HCT116 (cell line): ENCODE data around the gene ATG16L1. TPM values are rescaled to one million over a fixed set of nuclear protein-coding genes. Genes with fewer than 3 reads are reported as not detected.

ENCODE experiments used
- ATAC-seq: fragments of 200-7000 bp; cut with Tn5 transposase; 2 replicates; pipeline ENCODE4 v1.9.1; 2020; ENCODE audit warnings: mild to moderate bottlenecking, moderate library complexity
- Bru-seq: library from RNA; stranded (reverse); fragments of 400-500 nt; gene quantifications from one replicate; lab custom pipeline; 2021; lab: Mats Ljungman, UMichigan
- BruChase-seq, 2 experiments: library from RNA; stranded (reverse); fragments of 400-500 nt; gene quantifications; one replicate each; lab custom pipeline; 2021; lab: Mats Ljungman, UMichigan
- BruUV-seq: library from RNA; stranded (reverse); fragments of 400-500 nt; replicated peaks from 2 replicates; lab custom pipeline; 2021; lab: Mats Ljungman, UMichigan
- CTCF ChIA-PET: fragments of 300-600 bp; sonication (Branson Sonifier 250); formaldehyde crosslinking; loops from one replicate; lab custom pipeline; 2021; ENCODE audit warnings: antibody characterized with exemption; lab: Charles Lee
- POLR2A ChIA-PET: fragments of 300-600, 350-600 bp; sonication (Branson Sonifier 250); formaldehyde crosslinking; loops from one replicate; lab custom pipeline; 2021; ENCODE audit warnings: antibody characterized with exemption; lab: Charles Lee
- RAD21 ChIA-PET, 2 experiments: fragments of 300-600 bp; sonication (Branson Sonifier 250); formaldehyde crosslinking; loops; one replicate each; lab custom pipeline; 2023; ENCODE audit warnings: low total read pairs in 2 of 2; ENCODE audit not compliant: uncharacterized antibody in 2 of 2, unreplicated experiment in 2 of 2, low non-redundant PET in 1 of 2; lab: Charles Lee
- DNase-seq: peaks from one replicate; pipeline ENCODE4 v3.0.0-alpha.2; 2010; ENCODE audit warnings: low read depth, low spot score
- H2AFZ ChIP-seq: fragments of 200-600 bp; shearing (Covaris generic), sonication (generic); 2 replicates; pipeline ENCODE4 v1.6.1; 2017; ENCODE audit warnings: low read depth, mixed run types, mixed read lengths, antibody characterized with exemption, low read length; ENCODE audit not compliant: poor library complexity, severe bottlenecking
- H3K27ac ChIP-seq: 2 replicates; pipeline ENCODE4 v1.5.1; 2012; ENCODE audit warnings: low read depth, low read length
- H3K27me3 ChIP-seq: fragments of 200-600 bp; sonication (generic); 2 replicates; pipeline ENCODE4 v1.6.1; 2016; ENCODE audit warnings: mixed run types, low read length, mixed read lengths; ENCODE audit not compliant: insufficient read depth
- H3K36me3 ChIP-seq, 2 experiments: fragments of 200-500 bp in 1 of 2; fragments of 200-600 bp in 1 of 2; sonication (Bioruptor generic) in 1 of 2; sonication (generic) in 1 of 2; 2 replicates each; pipeline versions ENCODE4 v1.5.1 to v1.6.1; 2014 to 2016; ENCODE audit warnings: low read length in 2 of 2, inconsistent platforms in 1 of 2, mixed read lengths in 1 of 2, mixed run types in 1 of 2; ENCODE audit not compliant: insufficient read depth in 2 of 2, control insufficient read depth in 1 of 2
- H3K4me1 ChIP-seq, 2 experiments: fragments of 200-600 bp in 1 of 2; sonication (generic) in 1 of 2; 2 replicates each; pipeline versions ENCODE4 v1.5.1 to v1.6.1; 2012 to 2017; ENCODE audit warnings: low read length in 2 of 2, inconsistent platforms in 1 of 2, mild to moderate bottlenecking in 1 of 2, mixed read lengths in 1 of 2, mixed run types in 1 of 2, moderate library complexity in 1 of 2; ENCODE audit not compliant: insufficient read depth in 2 of 2, control insufficient read depth in 1 of 2
- H3K4me2 ChIP-seq: fragments of 200-600 bp; sonication (generic); 2 replicates; pipeline ENCODE4 v1.6.1; 2017; ENCODE audit warnings: mixed run types, low read length, mixed read lengths
- H3K4me3 ChIP-seq, 2 experiments: fragments of 200-600 bp in 1 of 2; sonication (generic) in 1 of 2; replicated peaks in 1 of 2; 2 replicates each; pipeline ENCODE4 v1.5.1; 2011 to 2016; ENCODE audit warnings: low read length in 2 of 2, control low read depth in 1 of 2, low read depth in 1 of 2, mild to moderate bottlenecking in 1 of 2, mixed read lengths in 1 of 2, mixed run types in 1 of 2
- H3K79me2 ChIP-seq: fragments of 200-600 bp; sonication (generic); 2 replicates; pipeline ENCODE4 v1.6.1; 2017; ENCODE audit warnings: mild to moderate bottlenecking, mixed run types, low read length, moderate library complexity, mixed read lengths; ENCODE audit not compliant: insufficient read depth
- H3K9ac ChIP-seq: fragments of 200-600 bp; sonication (generic); 2 replicates; pipeline ENCODE4 v1.6.1; 2016; ENCODE audit warnings: low read length, mixed read lengths
- H3K9me2 ChIP-seq: fragments of 200-600 bp; sonication (generic), shearing (Covaris generic); 2 replicates; pipeline ENCODE4 v1.6.1; 2017; ENCODE audit warnings: mixed run types, mild to moderate bottlenecking, moderate library complexity; ENCODE audit not compliant: insufficient read depth
- H3K9me3 ChIP-seq, 2 experiments: fragments of 200-500 bp in 1 of 2; fragments of 200-600 bp in 1 of 2; sonication (Bioruptor generic) in 1 of 2; sonication (generic) in 1 of 2; 2 replicates each; pipeline ENCODE4 v1.6.1; 2014 to 2017; ENCODE audit warnings: low read length in 2 of 2, mixed read lengths in 2 of 2, inconsistent platforms in 1 of 2, low read depth in 1 of 2, mild to moderate bottlenecking in 1 of 2, mixed run types in 1 of 2, moderate library complexity in 1 of 2; ENCODE audit not compliant: control insufficient read depth in 1 of 2, insufficient read depth in 1 of 2
- H4K20me1 ChIP-seq: fragments of 200-600 bp; sonication (generic), shearing (Covaris generic); 2 replicates; pipeline ENCODE4 v1.6.1; 2017; ENCODE audit warnings: mixed run types, mild to moderate bottlenecking, moderate library complexity; ENCODE audit not compliant: insufficient read depth
- CEBPB ChIP-seq: IDR thresholded peaks from 2 replicates; pipeline ENCODE4 v1.6.1; 2012; ENCODE audit warnings: low read depth
- EGR1 ChIP-seq: IDR thresholded peaks from 2 replicates; pipeline ENCODE4 v1.6.1; 2012; ENCODE audit warnings: low read depth
- ELF1 ChIP-seq: IDR thresholded peaks from 2 replicates; pipeline ENCODE4 v1.6.1; 2012; ENCODE audit warnings: low read depth, borderline replicate concordance
- EZH2 ChIP-seq: fragments of 200-600 bp; sonication (generic); IDR thresholded peaks from 2 replicates; pipeline ENCODE4 v1.6.1; 2017; ENCODE audit warnings: antibody characterized with exemption, mixed run types
- EZH2phosphoT487 ChIP-seq: fragments of 200-600 bp; IDR thresholded peaks from 2 replicates; pipeline ENCODE4 v1.6.1; 2018; ENCODE audit warnings: antibody characterized with exemption, borderline replicate concordance
- FOSL1 ChIP-seq: IDR thresholded peaks from 2 replicates; pipeline ENCODE4 v1.6.1; 2012; ENCODE audit warnings: low read depth
- JUND ChIP-seq: IDR thresholded peaks from 2 replicates; pipeline ENCODE4 v1.6.1; 2012
- POLR2A ChIP-seq: IDR thresholded peaks from 2 replicates; pipeline ENCODE4 v1.7.0; 2011; ENCODE audit warnings: borderline replicate concordance; ENCODE audit not compliant: insufficient read depth, insufficient read length; ENCODE audit errors: extremely low read depth
- RAD21 ChIP-seq: IDR thresholded peaks from 2 replicates; pipeline ENCODE4 v1.6.1; 2012; ENCODE audit warnings: low read depth, mild to moderate bottlenecking
- SIN3A ChIP-seq: IDR thresholded peaks from 2 replicates; pipeline ENCODE4 v1.6.1; 2012; ENCODE audit warnings: low read depth
- SP1 ChIP-seq: IDR thresholded peaks from 2 replicates; pipeline ENCODE4 v1.6.1; 2012; ENCODE audit warnings: low read depth
- SRF ChIP-seq: IDR thresholded peaks from 2 replicates; pipeline ENCODE4 v1.6.1; 2012; ENCODE audit warnings: low read depth
- TCF7L2 ChIP-seq: IDR thresholded peaks from 2 replicates; pipeline ENCODE4 v1.7.0; 2011; ENCODE audit warnings: borderline replicate concordance, inconsistent platforms; ENCODE audit not compliant: insufficient read depth, insufficient read length; ENCODE audit errors: extremely low read depth
- ZFX ChIP-seq: fragments of 450-650 bp; IDR thresholded peaks from 2 replicates; pipeline ENCODE4 v1.6.1; 2017
- ZNF274 ChIP-seq: fragments of 200-500 bp; sonication (Bioruptor generic); IDR thresholded peaks from 2 replicates; pipeline ENCODE4 v1.6.1; 2014; ENCODE audit warnings: mild to moderate bottlenecking, low read depth, low read length, inconsistent platforms
- intact Hi-C: fragments of 100-400 bp; cut with micrococcal nuclease; formaldehyde crosslinking; loops from 2 replicates; pipeline ENCODE4 v1.10.0; 2022
- long read RNA-seq: library from polyadenylated mRNA; unstranded; transcript quantifications from one replicate; pipeline ENCODE4 v2.0.0, GENCODE V29; 2021; ENCODE audit not compliant: unreplicated experiment
- polyA plus RNA-seq: library from polyadenylated mRNA; unstranded; fragments of >200 nt; gene quantifications from 2 replicates; pipeline ENCODE4 v1.2.1, GENCODE V29; 2012; ENCODE audit warnings: missing spikeins
- total RNA-seq: library from RNA; stranded (reverse); gene quantifications from one replicate; pipeline ENCODE4 v1.2.1, GENCODE V29; 2021; ENCODE audit not compliant: unreplicated experiment
- TF ChIP-seq, protein P1 (sequence below): IDR thresholded peaks from 2 replicates; pipeline ENCODE4 v1.6.1; 2012
- TF ChIP-seq, protein P2 (sequence below): IDR thresholded peaks from 2 replicates; pipeline ENCODE4 v1.6.1; 2011; ENCODE audit warnings: mild to moderate bottlenecking, low read length, moderate library complexity; ENCODE audit not compliant: insufficient replicate concordance; ENCODE audit errors: extremely low read depth
- TF ChIP-seq, protein P3 (sequence below): IDR thresholded peaks from 2 replicates; pipeline ENCODE4 v1.6.1; 2012; ENCODE audit warnings: low read depth
- TF ChIP-seq, protein P4 (sequence below): IDR thresholded peaks from 2 replicates; pipeline ENCODE4 v1.6.1; 2012

The ATG16L1 gene
- total RNA-seq = 43.4 TPM
- 16.3 and 19.0 TPM in 2 replicates for polyA plus RNA-seq
- Bru-seq, nascent RNA = percentile 88 among the genes with signal in this experiment
- BruChase-seq, experiment 1, labeled RNA remaining after a 6-hour chase = percentile 78 among the genes with signal in this experiment
- percentile 84 among the genes with signal in this experiment for BruChase-seq, experiment 2, labeled RNA remaining after a 2-hour chase
- long read RNA-seq, transcript ATG16L1-203 (18 exons, 3,405 nt) = minor isoform, 12 of 56 reads
- long read RNA-seq, transcript ATG16L1-205 (17 exons, 3,213 nt) = major isoform, 20 of 56 reads
- long read RNA-seq, partial matches to known transcripts = 1 of 56 reads
- long read RNA-seq, other reads (novel, unspliced or antisense) = 21 of 56 reads

DNA sequence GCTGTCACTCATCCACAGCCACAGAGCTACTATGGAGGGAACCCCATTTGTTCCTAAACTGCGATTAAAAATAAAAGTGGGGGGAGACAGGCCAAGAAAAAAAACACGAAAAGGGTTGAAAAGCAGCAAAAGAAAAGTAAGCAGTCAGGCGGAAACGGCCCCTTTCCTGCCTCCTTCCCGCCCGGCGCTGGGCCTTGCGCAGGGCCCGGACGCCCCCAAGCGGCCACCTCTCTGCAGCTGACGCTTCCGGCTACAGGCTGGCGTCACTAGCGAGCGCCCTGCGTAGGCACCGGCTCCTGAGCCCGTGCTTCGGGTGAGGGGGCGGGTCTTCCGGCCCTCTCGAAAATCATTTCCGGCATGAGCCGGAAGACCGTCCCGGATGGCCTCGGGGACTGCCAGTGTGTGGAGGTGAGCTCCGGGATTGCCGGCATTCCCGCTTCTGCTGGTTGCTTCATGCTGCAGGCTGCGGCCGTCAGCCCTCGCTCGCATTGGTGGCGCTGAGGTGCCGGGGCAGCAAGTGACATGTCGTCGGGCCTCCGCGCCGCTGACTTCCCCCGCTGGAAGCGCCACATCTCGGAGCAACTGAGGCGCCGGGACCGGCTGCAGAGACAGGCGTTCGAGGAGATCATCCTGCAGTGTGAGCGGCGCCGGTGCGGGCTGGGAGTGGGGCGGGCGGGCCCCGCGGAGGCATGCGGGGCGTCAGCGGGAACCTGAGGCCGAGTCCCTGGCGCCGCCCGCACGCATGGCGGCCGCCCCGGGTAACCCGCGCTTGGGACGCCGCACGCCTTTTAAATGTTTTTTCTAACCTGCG lies at the start of gene ATG16L1:
Gene ATG16L1, plus strand, starts transcription at position 368 of the 811 bp plus-strand sequence. Its CDS starts 155 bp downstream, at position 523.
- H3K4me2 ChIP-seq = peak within 1 kb of the TSS; percentile 73
- ChIA-PET POLR2A (interaction anchor here (1.0 kb wide), 1 partner anchor 397 kb away, joined by 5 read pairs; no protein-coding TSS in a partner anchor), CTCF (interaction anchor here (0.6 to 2.1 kb wide), 8 partner anchors 15 to 652 kb away, joined by 3 to 7 read pairs (median 3); partner anchors contain the start of gene INPP5D), RAD21 (no interaction called here)
- intact Hi-C loops = loop anchor here (1.0 to 10.0 kb wide), 7 partner anchors 101 to 644 kb away; partner anchors contain the start of gene DGKD
- BruUV-seq = no TSS peak
- peaks cover 3% of the 10 kb centered on the region; the same call in 1 of the 2 replicates for H4K20me1 ChIP-seq
- no peaks in the 10 kb centered on the region for H3K9me2 ChIP-seq
- H3K27ac ChIP-seq = peak within 1 kb of the TSS; percentile 56
- peak; percentile 86 for ATAC-seq
- DNase-seq = peak; percentile 90
- H3K79me2 ChIP-seq = peaks cover 50% of the 10 kb centered on the region
- H3K4me3 ChIP-seq = peak within 1 kb of the TSS; percentile 89 to 91
- H3K27me3 ChIP-seq = no peaks in the 10 kb centered on the region
- H3K36me3 ChIP-seq = peaks cover 3 to 9% of the 10 kb centered on the region in 2 experiments; a peak in 2 of 4 replicates
- no peaks in the 10 kb centered on the region for H3K9me3 ChIP-seq
- H2AFZ ChIP-seq = peak within 1 kb of the TSS; percentile 71
- peaks cover 23 to 46% of the 10 kb centered on the region in 2 experiments for H3K4me1 ChIP-seq
- H3K9ac ChIP-seq = peak within 1 kb of the TSS; percentile 91
- TF ChIP-seq, protein P1, sequence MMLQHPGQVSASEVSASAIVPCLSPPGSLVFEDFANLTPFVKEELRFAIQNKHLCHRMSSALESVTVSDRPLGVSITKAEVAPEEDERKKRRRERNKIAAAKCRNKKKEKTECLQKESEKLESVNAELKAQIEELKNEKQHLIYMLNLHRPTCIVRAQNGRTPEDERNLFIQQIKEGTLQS = no peak
- TF ChIP-seq TCF7L2 (no peak), SRF (peak; percentile 91), FOSL1 (no peak), ELF1 (peak; percentile 91; the same call in 1 of the 2 replicates), CEBPB (no peak), POLR2A (peak; percentile 59), ZNF274 (no peak), SP1 (peak; percentile 48), EZH2phosphoT487 (no peak), EZH2 (no peak), RAD21 (peak; percentile 100), SIN3A (0 out of 2 replicates have a peak, but pooled peaks have one; percentile 70), EGR1 (peak; percentile 91), ZFX (peak; percentile 62; the same call in 1 of the 2 replicates), JUND (no peak)
- TF ChIP-seq, protein P2, sequence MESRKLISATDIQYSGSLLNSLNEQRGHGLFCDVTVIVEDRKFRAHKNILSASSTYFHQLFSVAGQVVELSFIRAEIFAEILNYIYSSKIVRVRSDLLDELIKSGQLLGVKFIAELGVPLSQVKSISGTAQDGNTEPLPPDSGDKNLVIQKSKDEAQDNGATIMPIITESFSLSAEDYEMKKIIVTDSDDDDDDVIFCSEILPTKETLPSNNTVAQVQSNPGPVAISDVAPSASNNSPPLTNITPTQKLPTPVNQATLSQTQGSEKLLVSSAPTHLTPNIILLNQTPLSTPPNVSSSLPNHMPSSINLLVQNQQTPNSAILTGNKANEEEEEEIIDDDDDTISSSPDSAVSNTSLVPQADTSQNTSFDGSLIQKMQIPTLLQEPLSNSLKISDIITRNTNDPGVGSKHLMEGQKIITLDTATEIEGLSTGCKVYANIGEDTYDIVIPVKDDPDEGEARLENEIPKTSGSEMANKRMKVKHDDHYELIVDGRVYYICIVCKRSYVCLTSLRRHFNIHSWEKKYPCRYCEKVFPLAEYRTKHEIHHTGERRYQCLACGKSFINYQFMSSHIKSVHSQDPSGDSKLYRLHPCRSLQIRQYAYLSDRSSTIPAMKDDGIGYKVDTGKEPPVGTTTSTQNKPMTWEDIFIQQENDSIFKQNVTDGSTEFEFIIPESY = no peak
- TF ChIP-seq, protein P3, sequence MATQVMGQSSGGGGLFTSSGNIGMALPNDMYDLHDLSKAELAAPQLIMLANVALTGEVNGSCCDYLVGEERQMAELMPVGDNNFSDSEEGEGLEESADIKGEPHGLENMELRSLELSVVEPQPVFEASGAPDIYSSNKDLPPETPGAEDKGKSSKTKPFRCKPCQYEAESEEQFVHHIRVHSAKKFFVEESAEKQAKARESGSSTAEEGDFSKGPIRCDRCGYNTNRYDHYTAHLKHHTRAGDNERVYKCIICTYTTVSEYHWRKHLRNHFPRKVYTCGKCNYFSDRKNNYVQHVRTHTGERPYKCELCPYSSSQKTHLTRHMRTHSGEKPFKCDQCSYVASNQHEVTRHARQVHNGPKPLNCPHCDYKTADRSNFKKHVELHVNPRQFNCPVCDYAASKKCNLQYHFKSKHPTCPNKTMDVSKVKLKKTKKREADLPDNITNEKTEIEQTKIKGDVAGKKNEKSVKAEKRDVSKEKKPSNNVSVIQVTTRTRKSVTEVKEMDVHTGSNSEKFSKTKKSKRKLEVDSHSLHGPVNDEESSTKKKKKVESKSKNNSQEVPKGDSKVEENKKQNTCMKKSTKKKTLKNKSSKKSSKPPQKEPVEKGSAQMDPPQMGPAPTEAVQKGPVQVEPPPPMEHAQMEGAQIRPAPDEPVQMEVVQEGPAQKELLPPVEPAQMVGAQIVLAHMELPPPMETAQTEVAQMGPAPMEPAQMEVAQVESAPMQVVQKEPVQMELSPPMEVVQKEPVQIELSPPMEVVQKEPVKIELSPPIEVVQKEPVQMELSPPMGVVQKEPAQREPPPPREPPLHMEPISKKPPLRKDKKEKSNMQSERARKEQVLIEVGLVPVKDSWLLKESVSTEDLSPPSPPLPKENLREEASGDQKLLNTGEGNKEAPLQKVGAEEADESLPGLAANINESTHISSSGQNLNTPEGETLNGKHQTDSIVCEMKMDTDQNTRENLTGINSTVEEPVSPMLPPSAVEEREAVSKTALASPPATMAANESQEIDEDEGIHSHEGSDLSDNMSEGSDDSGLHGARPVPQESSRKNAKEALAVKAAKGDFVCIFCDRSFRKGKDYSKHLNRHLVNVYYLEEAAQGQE = no peak
- TF ChIP-seq, protein P4, sequence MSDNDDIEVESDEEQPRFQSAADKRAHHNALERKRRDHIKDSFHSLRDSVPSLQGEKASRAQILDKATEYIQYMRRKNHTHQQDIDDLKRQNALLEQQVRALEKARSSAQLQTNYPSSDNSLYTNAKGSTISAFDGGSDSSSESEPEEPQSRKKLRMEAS = peak; percentile 82
